ENCODE data around the gene NCKAP1.

- TF ChIP-seq POLR2A (IDR thresholded peaks at IDR 0.05; ENCODE audit: low read depth, low read length) (no peak), CTCF (conservative IDR thresholded peaks at IDR 0.05; ENCODE audit: low read depth, low read length) (no peak), BHLHE40 (IDR thresholded peaks at IDR 0.05; ENCODE audit: low read depth, low read length) (no peak), RAD21 (IDR thresholded peaks at IDR 0.05; ENCODE audit: low read length) (no peak), FOS (IDR thresholded peaks at IDR 0.05; ENCODE audit: low read depth, low read length) (no peak), NFE2L2 (IDR thresholded peaks at IDR 0.05; ENCODE audit: low read depth, low read length) (no peak), RFX5 (IDR thresholded peaks at IDR 0.05; ENCODE audit: low read depth, low read length) (no peak), MAZ (IDR thresholded peaks at IDR 0.05; ENCODE audit: borderline replicate concordance, low read depth, low read length) (no peak), MXI1 (IDR thresholded peaks at IDR 0.05; ENCODE audit: borderline replicate concordance, low read depth, low read length) (no peak), CEBPB (IDR thresholded peaks at IDR 0.05; ENCODE audit: low read depth, low read length) (no peak), SMC3 (IDR thresholded peaks at IDR 0.05; ENCODE audit: low read depth, low read length) (no peak), RCOR1 (IDR thresholded peaks at IDR 0.05; ENCODE audit: insufficient replicate concordance, low read length) (no peak), MAFK (IDR thresholded peaks at IDR 0.05; ENCODE audit: low read depth, low read length) (no peak)
Observed at GRCh38 chr2:182973441-182974352, 64.6 kb downstream of the NCKAP1 start.
